GM19043 (cell line): Measurements from ENCODE around the gene HSD17B14.
"Not testable (repeated sequence)": the region's sequence is repeated elsewhere in the genome, so short reads cannot be mapped to it uniquely, and the experiment has no call there.

ENCODE experiments used
- ATAC-seq: cut with Tn5 transposase; IDR thresholded peaks from one replicate; pipeline ENCODE4 v1.9.1; 2021; ENCODE audit warnings: low read depth; ENCODE audit not compliant: unreplicated experiment

HSD17B14 gene

GRCh38 chr19:48836089-48837017, at the start of gene HSD17B14:
HSD17B14 (minus strand) TSS chr19:48836491; CDS start chr19:48836411, 80 bp downstream.
- ATAC-seq: no peak

DNA sequence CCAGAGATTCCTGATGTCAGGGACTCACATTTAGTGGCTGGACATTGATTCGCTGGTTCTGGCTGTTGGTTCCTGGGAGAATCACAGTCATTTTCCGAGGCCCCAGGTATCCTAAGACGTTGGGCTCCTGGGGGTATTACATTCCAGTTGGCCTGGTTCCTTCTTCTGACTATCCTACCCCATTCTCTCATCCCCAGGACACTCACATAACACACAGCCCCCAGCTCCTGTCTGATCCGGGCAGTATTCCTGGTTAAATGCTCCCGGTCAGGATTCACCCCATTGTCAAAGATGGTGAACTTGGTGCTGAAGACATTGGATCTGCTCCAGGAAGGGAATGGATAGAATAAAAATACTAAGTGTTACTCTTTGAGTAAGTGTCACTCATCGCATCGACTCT, 47.4 kb upstream of the HSD17B14 start:
- no peak for ATAC-seq

DNA sequence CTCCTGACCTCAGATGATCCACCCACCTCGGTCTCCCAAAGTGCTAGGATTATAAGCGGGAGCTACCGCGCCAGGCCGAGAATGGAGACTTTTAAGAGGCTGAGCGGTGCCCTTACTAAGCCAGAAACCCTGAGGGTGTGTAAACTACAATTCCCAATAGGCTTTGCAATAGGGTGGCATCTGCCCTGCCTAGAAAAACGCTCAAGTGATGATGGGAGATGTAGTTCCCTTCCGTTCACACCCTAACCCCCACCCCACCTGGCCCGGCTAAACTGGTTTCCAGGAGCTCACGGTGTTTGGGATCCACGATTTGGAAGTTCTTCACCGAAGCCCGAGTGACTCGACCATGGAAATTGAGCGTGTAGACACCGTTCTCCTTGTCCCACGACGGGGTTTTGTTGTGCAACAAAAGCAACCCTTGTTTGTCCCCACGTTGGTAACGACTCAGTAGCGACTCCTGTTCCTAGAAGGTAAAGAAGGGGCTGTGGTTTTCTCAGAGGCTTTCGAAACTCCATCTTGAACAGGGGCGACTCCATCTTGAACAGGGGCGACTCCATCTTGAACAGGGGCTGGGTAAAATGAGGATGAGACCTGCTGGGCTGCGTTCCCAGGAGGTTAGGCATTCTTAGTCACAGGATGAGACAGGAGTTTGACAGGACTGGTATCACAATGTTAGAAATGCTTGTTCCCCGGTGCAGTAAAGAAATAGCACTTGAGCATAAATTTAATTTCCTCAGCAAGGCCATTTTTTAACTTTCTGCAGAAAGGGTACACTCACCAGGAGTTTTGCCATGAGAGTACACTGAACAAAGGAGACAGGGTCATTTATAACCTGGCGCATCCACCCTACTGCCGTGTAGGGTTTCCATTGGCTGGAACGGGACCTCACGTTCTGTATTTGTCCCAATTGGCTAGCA, 45.7 kb upstream of the HSD17B14 start:
- no peak for ATAC-seq

GRCh38 chr19:48879696-48880095, 43.4 kb upstream of the HSD17B14 start:
- not testable (repeated sequence) for ATAC-seq

DNA sequence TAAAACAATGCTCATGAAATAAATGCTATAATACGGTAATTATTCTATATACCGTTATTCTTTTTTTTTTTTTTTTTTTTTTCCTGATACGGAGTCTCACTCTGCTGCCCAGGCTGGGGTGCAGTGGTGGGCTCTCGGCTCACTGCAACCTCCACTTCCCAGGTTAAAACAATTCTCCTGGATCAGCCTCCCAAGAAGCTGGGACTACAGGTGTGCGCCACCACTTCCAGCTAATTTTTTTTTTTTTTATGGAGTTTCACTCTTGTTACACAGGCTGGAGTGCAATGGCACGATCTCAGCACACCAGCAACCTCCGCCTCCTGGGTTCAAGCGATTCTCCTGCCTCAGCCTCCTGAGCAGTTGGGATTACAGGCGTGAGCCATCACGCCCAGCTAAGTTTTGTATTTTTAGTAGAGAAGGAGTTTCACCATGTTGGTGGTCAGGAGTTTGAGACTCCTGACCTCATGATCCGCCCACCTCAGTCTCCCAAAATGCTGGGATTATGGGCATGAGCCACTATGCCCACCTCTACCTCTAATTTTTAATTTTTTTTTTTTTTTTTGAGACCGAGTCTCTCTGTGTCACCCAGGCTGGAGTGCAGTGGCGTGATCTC, 42.8 kb upstream of the HSD17B14 start:
- ATAC-seq: no peak

DNA sequence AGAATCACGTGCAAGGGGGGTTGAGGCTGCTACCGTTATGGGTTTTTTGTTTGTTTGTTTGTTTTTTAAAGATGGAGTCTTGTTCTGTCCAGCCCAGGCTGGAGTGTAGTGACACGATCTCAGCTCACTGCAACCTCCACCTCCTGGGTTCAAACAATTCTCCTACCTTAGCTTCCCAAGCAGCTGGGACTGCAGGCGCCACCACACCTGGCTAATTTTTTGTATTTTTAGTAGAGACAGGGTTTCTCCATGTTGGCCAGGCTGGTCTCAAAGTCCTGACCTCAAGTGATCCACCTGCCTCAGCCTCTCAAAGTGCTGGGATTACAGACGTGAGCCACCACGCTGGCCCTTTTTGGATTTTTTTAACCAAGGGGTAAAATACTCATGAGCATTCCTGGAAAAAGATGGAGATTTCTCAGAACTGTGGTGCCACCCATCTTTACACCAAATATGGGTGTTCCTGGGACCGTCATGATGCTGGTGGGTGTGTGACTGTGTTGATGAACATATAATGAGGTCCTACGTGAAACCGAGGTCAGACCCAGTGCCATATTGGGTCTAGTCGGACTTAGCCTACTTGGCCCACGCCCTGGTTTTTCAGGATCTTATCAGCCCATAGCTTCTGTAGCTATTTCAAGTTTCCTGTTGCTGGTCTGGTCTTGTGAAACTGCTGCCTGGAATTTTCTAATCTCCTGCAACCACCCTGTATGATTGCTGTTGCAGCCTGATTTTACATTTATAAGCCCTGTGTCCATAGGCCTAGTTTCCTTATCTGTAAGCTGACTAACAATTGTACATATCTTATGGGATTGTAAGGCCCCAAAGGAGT, 42.1 kb upstream of the HSD17B14 start:
- ATAC-seq: no peak

DNA sequence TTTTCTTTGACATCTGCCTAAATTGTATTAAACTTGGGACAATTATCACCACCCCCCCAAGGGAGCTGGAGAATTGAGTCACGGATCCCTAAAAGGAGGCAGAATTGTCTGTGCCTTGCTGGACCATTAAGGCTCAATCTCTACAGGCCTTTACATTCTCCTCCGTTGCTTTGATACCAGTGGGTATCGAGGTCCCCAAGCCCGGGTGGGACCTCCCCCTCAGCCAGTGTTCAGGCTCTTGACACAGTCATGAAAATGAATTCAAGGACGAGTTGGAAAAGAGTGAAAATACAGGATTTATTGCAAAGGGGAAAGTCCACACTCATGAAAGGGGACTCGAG, 41.5 kb upstream of the HSD17B14 start:
- ATAC-seq: no peak

DNA sequence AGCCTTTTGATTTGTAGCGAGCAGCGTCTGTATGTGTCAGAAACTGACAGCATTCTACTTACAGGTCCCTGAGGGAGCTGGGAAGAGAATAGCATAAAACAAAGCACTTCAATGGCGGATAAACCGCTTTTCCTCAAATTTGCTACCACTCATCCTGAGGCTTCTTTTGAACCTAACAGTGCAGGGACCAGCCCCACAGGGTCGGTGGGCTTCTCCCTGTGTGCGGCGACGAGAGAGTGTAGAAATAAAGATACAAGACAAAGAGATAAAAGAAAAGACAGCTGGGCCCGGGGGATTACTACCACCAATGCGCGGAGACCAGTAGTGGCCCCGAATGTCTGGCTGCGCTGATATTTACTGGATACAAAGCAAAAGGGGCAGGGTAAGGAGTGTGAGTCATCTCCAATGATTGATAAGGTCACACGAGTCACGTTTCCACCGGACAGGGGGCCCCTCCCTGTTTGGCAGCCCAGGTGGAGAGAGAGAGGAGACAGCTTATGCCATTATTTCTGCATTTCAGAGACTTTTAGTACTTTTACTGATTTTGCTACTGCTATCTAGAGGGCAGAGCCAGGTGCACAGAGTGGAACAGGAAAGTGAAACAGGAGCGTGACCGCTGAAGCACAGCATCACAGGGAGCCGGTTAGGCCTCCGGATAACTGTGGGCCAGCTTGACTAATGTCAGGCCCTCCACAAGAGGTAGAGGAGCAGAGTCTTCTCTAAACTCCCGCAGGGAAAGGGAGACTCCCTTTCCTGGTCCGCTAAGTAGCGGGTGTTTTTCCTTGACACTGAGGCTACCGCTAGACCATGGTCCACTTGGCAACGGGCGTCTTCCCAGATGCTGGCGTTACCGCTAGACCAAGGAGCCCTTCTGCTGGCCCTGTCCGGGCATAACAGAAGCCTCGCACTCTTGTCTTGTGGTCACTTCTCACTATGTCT, 40.0 kb upstream of the HSD17B14 start:
- not testable (repeated sequence) for ATAC-seq

DNA sequence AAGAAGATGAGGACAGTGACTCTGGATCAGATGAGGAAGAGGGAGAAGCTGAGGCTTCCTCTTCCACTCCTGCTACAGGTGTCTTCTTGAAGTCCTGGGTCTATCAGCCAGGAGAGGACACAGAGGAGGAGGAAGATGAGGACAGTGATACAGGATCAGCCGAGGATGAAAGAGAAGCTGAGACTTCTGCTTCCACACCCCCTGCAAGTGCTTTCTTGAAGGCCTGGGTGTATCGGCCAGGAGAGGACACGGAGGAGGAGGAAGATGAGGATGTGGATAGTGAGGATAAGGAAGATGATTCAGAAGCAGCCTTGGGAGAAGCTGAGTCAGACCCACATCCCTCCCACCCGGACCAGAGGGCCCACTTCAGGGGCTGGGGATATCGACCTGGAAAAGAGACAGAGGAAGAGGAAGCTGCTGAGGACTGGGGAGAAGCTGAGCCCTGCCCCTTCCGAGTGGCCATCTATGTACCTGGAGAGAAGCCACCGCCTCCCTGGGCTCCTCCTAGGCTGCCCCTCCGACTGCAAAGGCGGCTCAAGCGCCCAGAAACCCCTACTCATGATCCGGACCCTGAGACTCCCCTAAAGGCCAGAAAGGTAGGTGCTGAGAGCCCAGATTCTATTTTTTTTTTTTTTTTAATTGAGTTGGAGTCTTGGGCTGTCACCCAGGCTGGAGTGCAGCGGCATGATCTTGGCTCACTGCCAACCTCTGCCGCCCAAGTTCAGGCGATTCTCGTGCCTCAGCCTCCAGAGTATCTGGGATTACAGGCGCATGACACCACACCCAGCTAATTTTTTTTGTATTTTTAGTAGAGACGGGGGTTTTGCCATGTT, 38.2 kb upstream of the HSD17B14 start:
- ATAC-seq: no peak

DNA sequence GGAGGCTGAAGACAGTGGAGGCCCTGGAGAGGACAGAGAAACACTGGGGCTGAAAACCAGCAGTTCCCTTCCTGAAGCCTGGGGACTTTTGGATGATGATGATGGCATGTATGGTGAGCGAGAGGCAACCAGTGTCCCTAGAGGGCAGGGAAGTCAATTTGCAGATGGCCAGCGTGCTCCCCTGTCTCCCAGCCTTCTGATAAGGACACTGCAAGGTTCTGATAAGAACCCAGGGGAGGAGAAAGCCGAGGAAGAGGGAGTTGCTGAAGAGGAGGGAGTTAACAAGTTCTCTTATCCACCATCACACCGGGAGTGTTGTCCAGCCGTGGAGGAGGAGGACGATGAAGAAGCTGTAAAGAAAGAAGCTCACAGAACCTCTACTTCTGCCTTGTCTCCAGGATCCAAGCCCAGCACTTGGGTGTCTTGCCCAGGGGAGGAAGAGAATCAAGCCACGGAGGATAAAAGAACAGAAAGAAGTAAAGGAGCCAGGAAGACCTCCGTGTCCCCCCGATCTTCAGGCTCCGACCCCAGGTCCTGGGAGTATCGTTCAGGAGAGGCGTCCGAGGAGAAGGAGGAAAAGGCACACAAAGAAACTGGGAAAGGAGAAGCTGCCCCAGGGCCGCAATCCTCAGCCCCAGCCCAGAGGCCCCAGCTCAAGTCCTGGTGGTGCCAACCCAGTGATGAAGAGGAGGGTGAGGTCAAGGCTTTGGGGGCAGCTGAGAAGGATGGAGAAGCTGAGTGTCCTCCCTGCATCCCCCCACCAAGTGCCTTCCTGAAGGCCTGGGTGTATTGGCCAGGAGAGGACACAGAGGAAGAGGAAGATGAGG, 37.4 kb upstream of the HSD17B14 start:
- no peak for ATAC-seq

GRCh38 chr19:48872884-48873475, 36.7 kb upstream of the HSD17B14 start:
- no peak for ATAC-seq

- peak; percentile 46 for ATAC-seq
Observed at GRCh38 chr19:48872182-48872883, 36.0 kb upstream of the HSD17B14 start, which contains the start of gene PPP1R15A. PPP1R15A (plus strand) TSS chr19:48872421; CDS start chr19:48873234, 813 bp downstream.

DNA sequence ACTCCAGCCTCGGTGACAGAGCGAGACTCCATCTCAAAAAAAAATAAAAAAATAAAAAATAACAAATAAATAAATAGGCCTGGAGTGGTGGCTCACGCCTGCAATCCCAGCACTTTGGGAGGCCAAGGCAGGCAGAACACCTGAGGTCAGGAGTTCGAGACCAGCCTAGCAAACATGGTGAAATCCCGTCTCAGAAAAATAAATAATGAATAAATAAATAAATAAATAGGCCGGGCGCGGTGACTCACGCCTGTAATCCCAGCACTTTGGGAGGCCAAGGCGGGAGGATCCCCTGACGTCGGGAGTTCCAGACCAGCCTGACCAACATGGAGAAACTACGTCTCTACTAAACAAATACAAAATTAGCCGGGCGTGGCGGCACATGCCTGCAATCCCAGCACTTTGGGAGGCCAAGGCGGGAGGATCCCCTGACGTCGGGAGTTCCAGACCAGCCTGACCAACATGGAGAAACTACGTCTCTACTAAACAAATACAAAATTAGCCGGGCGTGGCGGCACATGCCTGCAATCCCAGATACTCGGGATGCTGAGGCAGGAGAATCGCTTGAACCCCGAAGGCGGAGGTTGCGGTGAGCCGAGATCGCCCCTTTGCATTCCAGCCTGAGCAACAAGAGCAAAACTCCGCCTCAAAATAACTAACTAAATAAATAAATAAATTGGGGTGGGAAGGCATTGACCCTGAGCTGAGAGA, 35.3 kb upstream of the HSD17B14 start:
- not testable (repeated sequence) for ATAC-seq

DNA sequence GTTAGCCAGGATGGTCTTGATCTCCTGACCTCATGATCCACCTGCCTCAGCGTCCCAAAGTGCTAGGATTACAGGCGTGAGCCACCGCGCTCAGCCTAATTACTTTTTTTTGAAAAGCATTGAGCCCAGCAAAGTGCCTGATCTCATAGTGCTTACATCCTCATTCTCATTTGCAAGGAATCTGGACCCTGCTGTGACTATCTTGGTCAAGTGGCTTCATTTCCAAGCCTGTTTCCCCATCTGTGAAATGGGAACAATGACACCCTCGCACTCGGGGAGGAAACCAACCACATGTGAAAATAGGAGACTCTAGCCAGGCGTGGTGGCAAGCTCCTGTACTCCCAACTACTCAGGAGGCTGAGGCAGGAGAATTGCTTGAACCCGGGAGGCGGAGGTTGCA, 33.8 kb upstream of the HSD17B14 start:
- no peak for ATAC-seq

DNA sequence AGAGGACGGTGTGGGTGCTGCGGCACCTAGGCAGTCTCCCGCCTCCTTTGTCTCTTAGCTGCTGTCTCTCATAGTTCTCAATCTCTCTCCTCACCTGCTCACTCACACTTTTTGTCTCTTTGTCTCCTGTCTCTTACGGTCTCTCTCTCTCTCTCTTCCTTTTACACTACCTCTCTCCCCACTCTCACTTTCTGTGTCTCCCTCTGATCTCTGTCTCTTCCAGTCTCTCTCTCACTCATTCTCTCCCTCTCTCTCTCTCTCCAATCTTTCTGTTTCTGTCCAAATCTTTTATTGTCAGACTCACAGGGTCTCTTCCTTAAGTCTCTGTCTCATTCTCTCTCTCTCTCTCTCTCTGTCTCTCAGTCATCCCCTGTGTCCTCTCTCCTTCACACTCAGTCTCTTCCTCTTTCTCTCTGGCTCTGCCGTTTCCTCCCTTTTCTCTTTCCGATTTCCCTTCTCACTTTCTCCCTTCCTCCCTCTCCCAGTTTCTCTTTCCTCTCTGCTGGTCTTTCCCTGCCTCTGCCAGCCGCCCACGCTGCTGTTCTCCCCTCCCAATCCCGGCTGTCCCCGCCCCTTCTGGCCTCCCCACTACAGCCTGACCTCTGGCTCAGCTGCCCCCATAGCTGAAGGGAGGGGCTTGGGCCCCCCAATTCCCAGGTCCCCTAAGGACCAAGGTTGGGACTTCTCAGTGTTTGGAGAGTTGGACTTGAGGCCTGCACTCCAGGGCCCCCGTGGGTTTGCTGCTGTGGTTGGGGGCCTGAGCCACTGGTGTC, 32.0 kb upstream of the HSD17B14 start, which contains the start of gene PLEKHA4:
Gene PLEKHA4 (minus strand): TSS at position 504 of the 773 bp plus-strand sequence. CDS start 997 bp downstream, outside the sequence.
- no peak for ATAC-seq
